ENCODE data around the gene SLC18A3.

The SLC18A3 gene

DNA sequence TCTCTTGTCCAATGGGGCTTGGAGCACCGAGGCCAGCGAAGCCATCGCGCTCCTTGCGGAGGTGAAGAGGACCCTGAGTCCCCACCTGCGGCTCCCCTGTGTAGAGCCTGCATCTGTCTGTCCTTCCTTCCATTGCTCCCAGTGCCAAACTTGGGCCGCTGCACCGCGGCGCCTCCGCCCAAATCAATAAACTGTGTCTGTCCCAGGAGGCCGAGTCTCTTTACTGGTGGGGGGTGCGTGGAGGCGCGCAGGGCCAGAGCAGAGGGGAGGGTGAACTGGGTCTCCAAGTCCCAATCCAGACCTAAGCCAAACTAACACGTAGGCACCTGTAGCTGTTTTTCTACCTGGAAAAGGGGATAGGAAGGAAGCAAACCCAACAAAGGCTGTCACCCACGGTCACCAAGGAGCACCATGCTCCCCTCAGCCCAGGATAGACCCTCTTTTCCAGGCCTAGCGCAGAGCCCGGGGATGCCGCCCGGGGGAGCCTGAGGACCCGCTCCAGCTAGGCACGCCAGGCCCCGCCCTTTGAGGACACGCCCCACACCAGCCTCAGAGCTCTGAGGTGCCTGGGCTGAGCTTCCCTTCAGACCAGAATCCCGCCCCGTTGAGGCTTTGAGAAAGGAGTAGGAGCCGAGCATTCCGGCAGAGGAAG lies 2.5 kb downstream of the SLC18A3 start:
- DNase-seq = no peak

DNA sequence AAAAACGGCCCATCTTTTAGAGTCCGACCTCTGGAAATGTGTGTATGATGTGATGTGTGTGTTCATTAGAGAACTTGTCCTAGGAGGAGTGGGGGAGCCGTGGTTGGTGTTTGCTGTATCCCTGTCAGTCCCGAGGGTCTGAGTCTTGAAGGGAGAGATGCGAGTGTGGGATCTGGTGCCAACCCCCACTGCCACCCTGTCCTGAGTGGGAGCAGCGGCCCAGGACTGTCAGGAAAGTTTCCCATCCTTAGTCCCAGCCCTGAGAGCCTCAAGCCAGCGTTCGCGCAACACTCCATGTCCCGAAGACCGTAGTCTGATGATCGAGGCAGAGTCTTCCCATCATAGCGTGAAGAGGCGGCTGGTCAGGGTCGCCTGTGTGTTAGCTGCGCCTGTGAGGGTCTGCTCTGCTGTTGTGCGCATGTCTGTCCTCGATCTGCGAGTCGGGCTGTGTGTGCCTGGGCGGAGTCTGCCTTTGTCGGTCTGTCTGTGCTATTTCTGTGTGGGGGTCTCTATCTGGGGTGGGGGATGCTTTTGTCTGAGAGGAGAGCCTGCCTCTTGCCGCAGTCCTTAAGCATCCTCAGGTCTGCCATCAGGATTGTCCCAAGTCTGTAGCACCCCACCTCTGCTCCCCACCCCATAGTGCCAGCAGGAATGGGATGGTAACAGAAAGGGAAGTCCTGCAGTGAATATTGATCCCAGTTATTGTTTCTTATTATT lies 3.2 kb downstream of the SLC18A3 start:
- no peak for DNase-seq

DNA sequence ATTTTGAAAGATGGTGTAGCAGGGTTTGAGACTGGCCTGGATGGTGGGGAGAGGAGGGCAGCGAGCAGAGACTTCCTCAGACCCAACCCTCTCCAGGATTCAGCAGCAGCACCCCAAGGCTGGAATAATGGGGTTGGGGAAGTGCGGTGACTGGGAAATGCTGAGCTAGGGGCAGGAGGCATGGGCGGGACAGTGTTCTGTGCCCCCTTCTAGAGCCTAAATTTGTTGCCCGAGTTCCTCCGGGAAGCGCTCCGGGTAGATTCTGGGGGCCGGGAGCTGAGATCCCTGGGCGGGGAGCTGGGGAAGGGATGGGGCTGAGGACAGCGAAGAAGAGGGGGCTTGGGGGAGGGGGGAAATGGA lies 3.8 kb downstream of the SLC18A3 start, which contains the start of gene CHAT:
CHAT (plus strand) TSS at position 156 of the 360 bp plus-strand sequence; CDS start at position 309, 153 bp downstream.
- DNase-seq = no peak

DNA sequence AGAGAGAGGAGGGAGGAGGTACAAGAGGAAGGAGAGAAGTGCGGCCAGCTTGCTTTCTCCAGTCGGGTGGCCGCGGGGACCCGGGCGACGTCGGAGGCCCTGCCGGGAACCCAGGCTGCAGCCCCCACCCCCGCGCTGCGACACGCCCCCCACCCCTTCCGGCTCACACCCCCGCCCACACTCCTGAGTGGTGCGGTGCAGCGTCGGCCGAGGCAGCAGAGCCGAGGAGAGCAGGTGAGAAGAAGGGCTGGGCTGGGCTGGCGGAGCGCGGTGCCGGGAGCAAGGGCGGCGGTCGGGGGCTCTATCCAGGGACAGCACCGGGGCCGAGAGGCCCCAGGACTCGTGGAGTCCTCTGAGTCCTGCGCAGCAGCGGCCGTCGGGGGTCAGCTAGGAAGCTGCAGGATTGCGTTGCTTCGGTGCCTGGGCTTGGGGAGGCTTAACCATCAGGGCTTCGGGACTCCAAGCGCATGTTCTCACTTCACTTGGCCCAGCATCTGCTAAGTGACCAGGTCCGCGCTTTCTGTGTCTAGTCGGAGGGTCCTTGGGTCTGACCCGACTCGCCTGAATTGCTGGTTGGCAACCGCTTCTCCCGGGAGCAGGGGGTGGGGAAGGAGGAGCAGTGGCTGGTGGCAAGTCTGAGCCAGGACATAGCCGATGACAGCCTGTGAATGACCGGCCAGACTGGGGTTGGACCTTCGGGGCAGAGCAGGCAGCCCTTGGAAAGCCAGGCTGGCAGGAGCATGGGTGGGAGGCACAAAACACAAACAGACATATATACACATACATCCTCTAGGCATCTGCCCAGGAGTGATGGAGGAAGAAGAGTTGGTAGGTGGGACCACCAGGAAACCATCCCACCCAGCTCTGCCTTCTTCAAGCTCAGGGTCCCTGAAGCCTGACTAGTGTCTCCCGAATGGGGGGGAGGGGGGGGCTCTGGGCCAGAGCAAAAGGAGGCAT lies 4.4 kb downstream of the SLC18A3 start:
- DNase-seq = no peak

DNA sequence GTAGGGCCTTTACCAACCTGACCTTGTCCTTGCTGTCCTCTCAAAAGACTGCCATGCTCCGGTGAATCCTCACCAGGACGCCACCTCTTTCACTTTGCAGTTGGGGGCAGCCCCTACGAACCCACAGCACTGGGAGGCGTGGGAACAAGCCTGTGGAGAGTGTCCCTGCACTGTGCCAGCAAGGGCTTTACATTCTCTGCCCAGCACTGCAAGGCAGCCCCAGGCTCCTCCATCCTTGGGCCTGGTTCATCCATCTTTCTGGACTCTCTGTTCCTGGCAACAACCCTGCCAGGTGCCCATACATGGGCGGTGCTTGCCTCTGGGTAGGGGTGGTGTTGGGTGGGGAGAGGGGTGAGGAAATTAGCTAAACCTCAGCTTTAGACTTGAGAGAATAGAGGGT lies 5.1 kb downstream of the SLC18A3 start:
- no peak for DNase-seq

DNA sequence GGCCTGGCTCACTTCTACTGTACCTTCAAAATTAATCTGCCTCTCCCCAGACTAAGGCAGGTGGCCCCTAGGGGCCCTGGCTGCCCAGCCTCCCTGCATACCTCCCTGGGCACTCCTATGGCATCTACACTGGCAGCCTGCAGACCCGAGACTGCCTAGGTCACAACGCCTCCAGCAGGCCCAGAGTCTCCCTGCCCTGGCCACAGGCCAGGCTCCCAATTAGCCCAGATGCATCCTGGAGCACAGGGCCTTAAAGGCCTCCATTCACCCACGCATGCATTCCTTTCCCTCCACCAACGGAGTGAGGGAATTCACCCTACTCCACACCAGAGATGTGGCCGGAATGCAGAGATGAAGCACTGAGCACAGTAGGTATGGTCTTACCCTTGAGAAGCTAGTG lies 5.6 kb downstream of the SLC18A3 start:
- no peak for DNase-seq

DNA sequence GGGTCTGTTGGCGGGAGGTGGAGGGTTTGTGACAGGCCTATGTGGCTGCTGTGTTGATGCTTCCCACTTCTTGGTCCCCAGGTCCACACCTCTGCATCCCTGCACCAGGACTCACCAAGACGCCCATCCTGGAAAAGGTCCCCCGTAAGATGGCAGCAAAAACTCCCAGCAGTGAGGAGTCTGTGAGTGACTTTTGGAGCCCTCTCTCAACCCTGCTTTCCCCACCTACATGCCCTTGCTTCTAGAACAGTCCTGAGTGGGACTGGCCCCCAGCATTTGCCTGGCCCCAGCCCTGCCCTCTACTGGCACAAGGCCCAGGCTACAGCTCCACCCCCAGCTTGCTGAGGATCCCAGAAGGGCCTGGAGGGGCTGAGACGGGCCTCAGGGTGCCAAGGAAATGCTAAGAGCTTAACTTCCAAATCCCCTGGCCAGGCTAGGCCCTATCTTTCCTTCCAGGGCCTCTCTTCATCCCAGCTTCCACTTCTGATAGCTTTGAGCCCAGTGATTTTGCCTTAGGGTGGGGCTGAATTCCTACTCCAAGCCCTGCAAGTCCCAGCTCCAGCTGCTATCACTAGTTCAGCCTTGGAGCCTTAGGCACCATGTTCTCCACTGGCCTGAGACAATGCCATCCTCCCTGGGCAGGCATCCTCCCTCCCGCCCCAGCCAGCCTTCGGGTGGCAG lies 6.5 kb downstream of the SLC18A3 start:
- no peak for DNase-seq

DNA sequence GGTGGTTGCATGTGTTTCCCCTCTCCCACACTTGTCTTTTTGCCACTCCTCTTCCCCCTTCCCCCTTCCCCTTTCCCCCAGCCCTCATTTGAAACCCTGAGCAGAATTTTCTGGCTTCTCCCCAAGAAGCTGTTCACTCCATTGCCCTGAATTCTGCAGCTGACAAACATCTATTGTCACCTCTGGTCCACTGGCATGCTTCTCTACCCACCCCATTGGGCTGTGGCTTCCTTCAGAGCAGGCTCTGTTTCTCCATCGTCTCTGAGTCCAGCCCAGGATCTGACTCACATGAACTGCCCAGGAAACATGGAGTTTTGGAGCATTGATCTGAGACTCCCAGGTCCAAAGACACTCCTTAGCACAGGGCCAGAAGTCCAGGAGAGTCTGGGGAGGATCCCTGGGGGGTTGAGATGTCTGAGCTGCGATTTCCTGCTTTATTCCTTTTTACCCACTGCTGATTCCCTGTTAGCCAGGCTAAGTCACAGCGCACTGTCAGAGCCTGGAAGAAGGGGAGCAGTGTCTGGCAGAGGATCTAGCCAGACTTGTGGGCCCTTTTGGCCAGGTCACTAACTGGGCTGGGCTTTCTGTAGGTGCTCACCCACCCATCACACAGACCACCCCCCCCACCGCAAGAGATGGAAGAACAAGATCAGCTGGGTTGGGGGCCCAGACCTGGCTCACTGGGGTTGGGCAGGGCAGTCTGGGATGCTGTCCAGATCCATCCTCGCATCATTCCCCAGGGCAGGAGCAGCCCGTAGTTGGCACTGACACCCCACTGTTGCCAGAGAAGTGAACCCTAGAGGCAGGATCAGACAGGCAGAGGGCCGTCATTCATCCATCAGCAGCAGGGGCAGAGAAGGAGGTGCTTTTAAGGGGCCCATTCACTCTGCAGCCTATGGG lies 7.3 kb downstream of the SLC18A3 start:
- no peak for DNase-seq

DNA sequence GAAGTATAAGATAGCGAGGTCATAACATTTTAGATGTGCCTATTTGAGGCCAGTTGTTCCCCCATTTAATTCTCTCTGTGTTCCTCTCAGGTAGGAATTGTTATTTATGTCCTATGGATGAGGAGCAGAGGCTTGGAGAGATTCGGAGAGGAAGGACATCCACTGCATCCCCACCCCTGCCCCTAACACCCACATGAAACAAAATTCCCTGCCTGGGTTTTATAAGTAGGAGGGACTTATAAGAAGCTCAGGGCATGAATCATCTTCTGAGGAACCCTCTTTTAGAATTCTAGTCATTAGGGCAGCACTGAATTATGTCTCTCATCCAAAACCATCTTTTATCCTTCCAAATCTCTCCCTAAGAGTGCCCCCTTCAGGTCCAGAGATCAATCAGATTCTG lies 8.7 kb downstream of the SLC18A3 start:
- no peak for DNase-seq

DNA sequence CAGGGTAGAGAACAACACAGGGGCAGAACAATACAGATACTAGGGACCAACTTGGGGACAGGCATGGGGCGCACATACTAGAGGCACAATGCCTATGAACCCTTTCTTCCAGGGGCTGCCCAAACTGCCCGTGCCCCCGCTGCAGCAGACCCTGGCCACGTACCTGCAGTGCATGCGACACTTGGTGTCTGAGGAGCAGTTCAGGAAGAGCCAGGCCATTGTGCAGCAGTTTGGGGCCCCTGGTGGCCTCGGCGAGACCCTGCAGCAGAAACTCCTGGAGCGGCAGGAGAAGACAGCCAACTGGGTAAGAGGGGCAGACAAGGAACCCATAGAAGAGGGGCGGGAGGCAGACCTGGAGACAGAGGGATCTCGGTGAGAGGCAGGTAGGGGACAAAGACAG lies 9.5 kb downstream of the SLC18A3 start:
- no peak for DNase-seq

DNA sequence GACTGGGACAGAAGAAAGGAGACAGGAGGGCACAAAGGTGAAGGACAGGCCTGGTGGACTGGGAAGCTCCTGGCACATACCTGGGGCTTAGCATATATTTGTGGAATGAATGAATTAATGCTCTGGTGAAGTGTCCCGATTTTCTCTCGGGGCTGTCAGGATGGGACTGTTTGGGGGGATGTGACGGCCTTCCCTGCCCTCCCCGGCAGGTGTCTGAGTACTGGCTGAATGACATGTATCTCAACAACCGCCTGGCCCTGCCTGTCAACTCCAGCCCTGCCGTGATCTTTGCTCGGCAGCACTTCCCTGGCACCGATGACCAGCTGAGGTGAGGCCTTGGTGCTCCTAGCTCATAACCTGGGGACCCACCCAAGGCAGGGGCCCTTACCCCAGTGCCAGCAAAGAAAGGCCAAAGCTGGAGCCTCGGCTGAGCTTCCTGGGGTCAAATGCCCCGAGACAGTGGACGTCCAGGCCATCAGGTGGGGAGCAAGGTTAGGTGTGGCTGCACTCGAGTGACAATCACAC lies 10.2 kb downstream of the SLC18A3 start:
- DNase-seq = no peak

DNA sequence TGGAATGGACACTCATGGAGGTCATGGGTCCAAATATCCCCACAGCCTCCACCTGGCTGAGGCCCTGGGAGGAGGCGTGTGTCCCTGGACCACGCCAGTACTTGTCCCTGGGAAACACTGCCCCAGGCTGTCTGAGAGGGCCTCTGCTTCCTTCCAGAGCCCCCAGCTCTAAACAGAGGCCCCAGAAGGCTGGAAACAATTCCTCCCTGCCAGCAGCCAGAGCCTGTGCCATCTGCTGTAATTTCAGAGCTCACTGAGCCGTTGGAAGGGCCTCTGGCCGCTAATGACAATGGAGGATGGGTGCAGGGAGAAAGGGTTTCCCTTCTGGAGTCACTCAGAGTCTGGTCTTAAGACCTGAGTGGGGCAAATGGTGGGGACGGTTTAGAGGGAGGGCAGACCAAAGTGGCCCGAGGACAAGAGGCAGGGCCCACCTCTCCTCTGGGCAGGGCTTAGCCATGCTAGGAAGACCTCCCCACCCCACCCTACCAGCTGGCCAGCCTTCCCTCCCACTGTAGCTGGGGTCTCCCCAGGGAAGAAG lies 10.8 kb downstream of the SLC18A3 start:
- DNase-seq = no peak

DNA sequence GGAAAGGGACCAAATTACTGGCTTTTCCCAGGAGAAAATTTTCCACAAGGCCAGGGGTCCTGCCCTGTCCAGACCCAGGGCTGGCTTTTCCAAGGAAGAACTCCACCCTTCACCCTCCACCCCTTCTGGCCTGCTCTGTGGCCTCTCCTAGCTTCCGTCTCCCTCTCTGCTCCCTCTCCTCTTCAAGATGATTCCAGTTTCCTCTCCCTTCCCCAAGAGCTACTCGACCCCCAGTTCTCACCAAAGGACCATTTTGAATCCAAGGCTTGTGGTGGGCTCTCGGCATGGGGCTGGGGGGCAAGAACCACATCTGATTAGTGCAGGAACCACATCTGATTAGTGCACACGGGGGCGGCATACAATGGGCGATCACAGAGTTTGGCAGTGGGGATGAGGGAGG lies 11.5 kb downstream of the SLC18A3 start:
- DNase-seq = no peak

DNA sequence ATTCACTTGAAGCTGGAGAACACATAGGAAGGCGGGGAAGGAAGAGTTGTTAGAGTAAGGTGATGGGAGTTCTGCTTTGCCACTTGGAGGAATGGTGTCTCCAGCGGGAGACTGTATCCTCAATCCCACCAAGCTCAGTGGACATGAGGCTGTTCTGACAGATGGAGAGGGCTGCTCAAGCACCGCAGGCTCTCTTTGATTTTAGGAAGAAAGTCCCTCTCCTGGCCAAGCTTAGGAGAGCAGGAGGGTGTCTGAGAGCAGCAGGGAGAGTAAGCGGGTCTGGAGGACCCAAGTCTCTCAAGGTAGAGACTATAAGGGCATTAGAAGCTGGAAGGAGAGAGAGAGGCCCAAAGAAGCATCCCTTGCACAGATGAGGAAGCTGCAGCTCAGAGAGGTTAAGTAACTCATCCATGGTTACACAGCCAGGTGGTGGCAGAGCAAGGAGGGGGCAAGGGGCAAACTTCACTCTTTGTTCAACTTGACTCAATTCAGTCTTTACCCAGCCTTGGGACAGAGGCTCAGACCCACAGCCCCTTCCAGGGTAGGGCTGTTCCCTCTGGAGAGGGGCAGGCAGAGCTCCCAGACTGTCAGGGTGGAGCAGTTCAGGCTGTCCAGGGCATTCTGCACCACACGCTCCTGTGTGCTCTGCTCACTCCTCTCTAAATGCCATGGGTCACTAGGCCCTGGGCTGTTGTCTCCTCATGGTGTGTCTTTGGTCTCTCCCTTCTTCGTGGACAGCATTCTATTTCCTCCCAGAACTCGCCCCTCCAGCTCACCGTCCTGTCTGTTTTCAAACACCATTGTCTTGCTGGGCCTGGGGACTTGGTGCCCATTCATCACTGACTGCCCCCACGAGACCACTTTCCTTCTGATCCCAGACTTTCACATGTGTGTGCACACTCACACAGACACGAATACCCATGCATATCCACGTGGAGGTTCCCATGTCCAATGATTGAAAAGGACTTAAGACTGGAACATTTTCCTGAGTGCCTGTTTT lies 12.6 kb downstream of the SLC18A3 start:
- no peak for DNase-seq

DNA sequence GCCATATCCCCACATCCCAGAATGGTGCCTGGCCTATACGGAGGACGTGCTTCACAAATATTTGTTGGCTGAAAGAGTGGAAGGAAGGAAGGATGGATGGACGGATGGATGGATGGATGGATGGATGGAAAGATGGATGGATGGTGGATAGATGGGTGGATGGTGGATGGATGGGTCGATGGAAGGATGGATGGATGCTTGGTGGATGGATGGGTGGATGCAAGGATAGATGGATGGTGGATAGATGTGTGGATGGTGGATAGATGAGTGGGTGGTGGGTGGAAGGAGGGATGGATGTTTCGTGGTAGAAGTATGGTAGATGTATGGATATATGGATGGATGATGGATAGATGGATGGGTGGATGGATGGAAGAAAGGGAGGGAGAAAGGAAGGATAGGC lies 14.5 kb downstream of the SLC18A3 start:
- DNase-seq = no peak

DNA sequence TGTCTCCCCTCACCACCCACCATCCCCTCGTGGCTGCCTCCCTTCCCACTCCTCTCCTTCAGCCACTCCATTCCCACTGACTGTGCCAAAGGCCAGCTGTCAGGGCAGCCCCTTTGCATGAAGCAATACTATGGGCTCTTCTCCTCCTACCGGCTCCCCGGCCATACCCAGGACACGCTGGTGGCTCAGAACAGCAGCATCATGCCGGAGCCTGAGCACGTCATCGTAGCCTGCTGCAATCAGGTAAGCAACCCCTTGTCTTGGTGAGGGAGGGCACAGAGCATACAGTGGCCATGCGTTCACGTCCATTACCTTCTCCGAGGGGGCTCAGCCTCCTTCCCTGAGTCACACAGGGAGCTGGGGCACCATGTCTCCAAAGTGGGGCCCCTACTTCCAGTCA lies 15.3 kb downstream of the SLC18A3 start:
- no peak for DNase-seq

DNA sequence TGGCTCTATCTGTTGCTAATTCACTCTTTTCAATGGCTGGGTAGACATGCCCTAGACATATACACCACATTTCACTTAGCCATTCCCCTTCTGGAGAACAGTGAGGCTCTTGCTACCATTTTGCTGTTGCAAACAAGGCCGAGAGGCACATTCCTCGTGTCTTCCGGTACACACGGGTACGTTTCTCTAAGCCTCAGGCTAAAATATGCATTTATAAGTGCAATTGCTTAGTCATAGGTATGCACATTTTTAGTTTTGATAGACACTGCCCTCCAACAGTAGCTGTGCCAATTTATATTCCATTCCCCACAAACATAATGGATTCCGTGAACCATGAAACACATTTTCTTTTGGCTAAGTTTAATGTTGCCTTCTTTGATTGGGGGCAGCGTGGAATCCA lies 16.9 kb downstream of the SLC18A3 start:
- no peak for DNase-seq

DNA sequence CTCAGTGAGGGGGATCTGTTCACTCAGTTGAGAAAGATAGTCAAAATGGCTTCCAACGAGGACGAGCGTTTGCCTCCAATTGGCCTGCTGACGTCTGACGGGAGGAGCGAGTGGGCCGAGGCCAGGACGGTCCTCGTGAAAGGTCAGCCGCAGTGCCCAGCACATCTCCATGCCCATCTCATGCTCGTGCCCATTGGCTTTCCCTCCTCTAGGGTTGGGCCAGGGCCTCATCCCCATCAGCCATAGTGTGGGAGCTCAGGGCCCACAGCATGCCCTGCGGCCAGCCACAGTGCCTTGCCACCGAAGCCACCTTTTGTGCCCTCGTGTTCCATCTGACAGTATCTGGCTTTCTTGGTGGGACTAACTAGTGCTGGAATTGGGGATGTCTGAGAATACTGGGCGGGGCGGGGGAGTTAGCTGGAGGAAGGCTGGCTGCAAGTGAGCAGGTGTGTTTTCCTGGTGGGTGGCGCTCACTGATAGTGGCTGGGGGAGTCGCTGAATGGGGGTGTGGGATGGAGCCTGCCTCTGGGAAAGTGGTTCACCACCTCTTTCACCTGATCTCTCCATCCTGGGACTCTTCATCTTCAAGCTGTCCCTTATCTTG lies 17.6 kb downstream of the SLC18A3 start:
- no peak for DNase-seq

DNA sequence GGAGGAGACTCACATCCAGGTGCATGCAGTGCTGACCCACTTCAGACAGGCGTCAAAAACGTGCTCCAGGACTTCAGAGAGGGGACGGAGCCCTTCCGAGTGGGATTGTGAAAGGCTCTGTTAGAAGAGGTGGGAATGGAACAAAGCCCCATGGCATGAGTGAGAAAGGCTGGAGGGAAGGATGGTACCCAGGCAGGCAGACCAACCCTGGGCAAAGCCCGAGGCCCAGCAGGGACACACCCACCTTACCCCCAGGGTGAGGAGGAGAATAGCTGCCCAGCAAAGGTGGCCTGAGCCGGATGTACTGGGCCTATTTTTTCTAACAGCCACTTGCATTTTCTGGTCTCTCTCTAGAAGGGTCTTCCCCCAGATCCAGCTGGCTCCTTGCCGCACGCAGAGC lies 18.5 kb downstream of the SLC18A3 start:
- no peak for DNase-seq

DNA sequence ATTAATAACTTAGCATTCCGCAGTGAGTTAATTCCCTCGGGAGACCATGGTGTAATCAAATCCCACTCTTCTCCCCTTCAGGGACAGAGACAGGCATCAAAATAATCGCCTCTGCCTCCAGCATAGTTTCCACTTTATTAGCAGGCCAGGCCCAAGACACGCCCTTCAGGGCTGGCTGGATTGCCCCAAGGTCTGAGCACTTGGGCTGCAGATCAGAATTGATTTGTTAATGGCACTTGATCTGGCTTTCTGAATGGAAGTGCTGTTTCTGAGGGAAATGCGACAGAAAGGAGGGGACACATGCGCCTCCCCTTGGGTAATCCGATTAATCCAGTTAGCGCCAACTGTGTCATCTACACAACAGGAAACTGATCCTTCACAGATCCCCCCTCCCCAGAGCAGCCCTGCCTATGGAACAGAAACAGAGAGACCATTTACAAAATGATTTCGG lies 19.3 kb downstream of the SLC18A3 start:
- no peak for DNase-seq

Data from fibroblast of skin of right quadriceps (primary cell).